K562 (cell line): ENCODE results near the gene KPRP. TPM values are rescaled to one million over a fixed set of nuclear protein-coding genes. Genes with fewer than 3 reads are reported as not detected.

Experiments used
- ATAC-seq: fragments of 200-7000 bp; cut with Tn5 transposase; 3 replicates; pipeline ENCODE4 v1.9.1; 2020; ENCODE audit warnings: moderate library complexity
- BruUV-seq: library from RNA; stranded (reverse); fragments of 400-500 nt; replicated peaks from 2 replicates; lab custom pipeline; 2021; lab: Mats Ljungman, UMichigan
- CTCF ChIA-PET: fragments of 300-600 bp; formaldehyde crosslinking; extraction: SDS; loops from one replicate; lab custom pipeline; 2021; ENCODE audit warnings: low intra/inter-chr PET ratio; lab: Yijun Ruan, JAX
- POLR2A ChIA-PET: fragments of 300-600, 350-650 bp; sonication (Branson Sonifier 250); formaldehyde crosslinking; extraction: SDS; loops from one replicate; lab custom pipeline; 2021; ENCODE audit warnings: antibody characterized with exemption, inconsistent platforms; lab: Yijun Ruan, JAX
- DNase-seq, 4 experiments: peaks; one replicate each; pipeline versions ENCODE4 v3.0.0 to v3.0.0-alpha.2; 2011 to 2018; ENCODE audit warnings: low spot score in 3 of 4, mixed read lengths in 3 of 4; ENCODE audit errors: extremely low read depth in 1 of 4
- FAIRE-seq: peaks from 2 replicates; lab custom pipeline; 2011; peaks lifted over from hg19 to GRCh38; lab: Jason Lieb, UNC
- H2AFZ ChIP-seq: 2 replicates; pipeline ENCODE4 v1.6.0; 2011; ENCODE audit warnings: low read depth, low read length, control low read depth, inconsistent platforms
- H3K27ac ChIP-seq: fragments of 200-600 bp; 3 replicates; pipeline ENCODE4 v1.8.0; 2011; ENCODE audit warnings: low read depth, mild to moderate bottlenecking, control low read depth, inconsistent platforms, low read length, moderate library complexity, mixed read lengths; ENCODE audit errors: extremely low read depth
- H3K27me3 ChIP-seq, 2 experiments: fragments of 300-600 bp in 1 of 2; 2 replicates in 1 of 2; 3 replicates in 1 of 2; pipeline versions ENCODE4 v1.6.0 to v1.8.0; 2011; ENCODE audit warnings: inconsistent platforms in 2 of 2, low read length in 2 of 2, mild to moderate bottlenecking in 1 of 2, mixed read lengths in 1 of 2, moderate library complexity in 1 of 2; ENCODE audit not compliant: control insufficient read depth in 2 of 2, insufficient read depth in 2 of 2
- H3K36me3 ChIP-seq: fragments of 300-600 bp; 3 replicates; pipeline ENCODE4 v1.8.0; 2011; ENCODE audit warnings: mild to moderate bottlenecking, low read length, inconsistent platforms; ENCODE audit not compliant: control insufficient read depth, insufficient read depth
- H3K4me1 ChIP-seq, 2 experiments: fragments of 200-600 bp in 1 of 2; replicated peaks in 1 of 2; 2 replicates in 1 of 2; 3 replicates in 1 of 2; pipeline versions ENCODE4 v1.5.1 to v1.8.0; 2011; ENCODE audit warnings: inconsistent platforms in 2 of 2, low read length in 2 of 2, mild to moderate bottlenecking in 1 of 2, mixed read lengths in 1 of 2, moderate library complexity in 1 of 2; ENCODE audit not compliant: control insufficient read depth in 2 of 2, insufficient read depth in 2 of 2
- H3K4me2 ChIP-seq: 2 replicates; pipeline ENCODE4 v1.6.1; 2011; ENCODE audit warnings: low read length, control low read depth, inconsistent platforms, mixed read lengths; ENCODE audit not compliant: insufficient read depth
- H3K4me3 ChIP-seq: fragments of 200-600 bp; sonication (generic), shearing (Covaris generic); 2 replicates; pipeline ENCODE4 v1.5.1; 2016; ENCODE audit warnings: control low read depth, inconsistent platforms
- H3K79me2 ChIP-seq: fragments of 200-600 bp; 3 replicates; pipeline ENCODE4 v1.8.0; 2011; ENCODE audit warnings: low read length, inconsistent platforms; ENCODE audit not compliant: control insufficient read depth, insufficient read depth
- H3K9ac ChIP-seq, 2 experiments: 2 replicates each; pipeline versions ENCODE4 v1.6.0 to v1.6.1; 2011; ENCODE audit warnings: low read depth in 2 of 2, low read length in 2 of 2, control low read depth in 1 of 2, inconsistent platforms in 1 of 2, mild to moderate bottlenecking in 1 of 2, mixed read lengths in 1 of 2; ENCODE audit not compliant: insufficient read depth in 1 of 2
- H3K9me1 ChIP-seq: one replicate; pipeline ENCODE4 v1.6.0; 2011; ENCODE audit warnings: inconsistent platforms, mild to moderate bottlenecking, low read length, moderate library complexity; ENCODE audit not compliant: control insufficient read depth, insufficient read depth
- H3K9me3 ChIP-seq: replicated peaks from 2 replicates; pipeline ENCODE4 v1.5.1; 2011; ENCODE audit warnings: low read depth, low read length, inconsistent platforms; ENCODE audit not compliant: control insufficient read depth, insufficient read depth
- H4K20me1 ChIP-seq: replicated peaks from 2 replicates; pipeline ENCODE4 v1.6.1; 2011; ENCODE audit warnings: low read length, inconsistent platforms, mixed read lengths; ENCODE audit not compliant: control insufficient read depth, insufficient read depth
- BHLHE40 ChIP-seq: IDR thresholded peaks from 2 replicates; pipeline ENCODE4 v1.6.1; 2011; ENCODE audit warnings: low read length, improper control_type of control experiment
- CBFA2T2 ChIP-seq: fragments of 450-650 bp; conservative IDR thresholded peaks from 2 replicates; pipeline ENCODE4 v1.6.1; 2017; ENCODE audit warnings: mild to moderate bottlenecking
- CEBPB ChIP-seq: fragments of 450-650 bp; IDR thresholded peaks from 2 replicates; pipeline ENCODE4 v1.6.1; 2016; ENCODE audit warnings: missing genetic modification characterization, missing compliant biosample characterization
- CEBPG ChIP-seq, 3 experiments: fragments of 200-800 bp in 1 of 3; sonication (Bioruptor generic) in 1 of 3; sonication (generic) in 1 of 3; formaldehyde crosslinking in 1 of 3; IDR thresholded peaks in 2 of 3; conservative IDR thresholded peaks in 1 of 3; 2 replicates each; pipeline versions ENCODE4 v1.6.1 to v1.8.0; 2016 to 2022; ENCODE audit warnings: missing compliant biosample characterization in 2 of 3, missing genetic modification characterization in 2 of 3, mild to moderate bottlenecking in 1 of 3, missing genetic modification reagents in 1 of 3
- DACH1 ChIP-seq: fragments of 450-650 bp; IDR thresholded peaks from 2 replicates; pipeline ENCODE4 v1.6.1; 2018; ENCODE audit not compliant: partially characterized antibody
- HDAC8 ChIP-seq: fragments of 450-650 bp; IDR thresholded peaks from 2 replicates; pipeline ENCODE4 v1.6.1; 2016; ENCODE audit warnings: mild to moderate bottlenecking, missing genetic modification characterization, moderate library complexity, missing compliant biosample characterization
- L3MBTL2 ChIP-seq: fragments of 450-650 bp; IDR thresholded peaks from 2 replicates; pipeline ENCODE4 v1.6.1; 2016; ENCODE audit warnings: mild to moderate bottlenecking, moderate library complexity
- NUFIP1 ChIP-seq: fragments of 450-650 bp; IDR thresholded peaks from 2 replicates; pipeline ENCODE4 v1.6.1; 2018; ENCODE audit not compliant: partially characterized antibody
- PCBP1 ChIP-seq: fragments of 200-400 bp; formaldehyde crosslinking; IDR thresholded peaks from 2 replicates; pipeline ENCODE4 v1.6.1; 2018; ENCODE audit warnings: mild to moderate bottlenecking, low read depth, low read length; ENCODE audit not compliant: poor library complexity, severe bottlenecking
- RAD51 ChIP-seq: fragments of 450-650 bp; IDR thresholded peaks from 2 replicates; pipeline ENCODE4 v1.7.1; 2016; ENCODE audit warnings: low read depth, mild to moderate bottlenecking, borderline replicate concordance
- WGBS: fragments of 100-300 bp; shearing (Covaris generic); methylation state at CpG from one replicate; pipeline ENCODE4 v1.1.6; 2016; ENCODE audit warnings: low coverage, mixed read lengths; ENCODE audit not compliant: insufficient coverage; ENCODE audit errors: missing lambda C conversion rate; 5-methylcytosine and 5-hydroxymethylcytosine counted together
- in situ Hi-C: fragments of 300-500 bp; cut with MboI; formaldehyde crosslinking; loops from 4 replicates; pipeline ENCODE4 v1.15.0; 2018; ENCODE audit warnings: inconsistent platforms, mixed read lengths
- intact Hi-C: fragments of 100-400 bp; cut with micrococcal nuclease; formaldehyde crosslinking; loops from 2 replicates; pipeline ENCODE4 v1.14.2; 2022
- polyA plus RNA-seq, 8 experiments: library from polyadenylated mRNA; depleted of rRNA in 4 of 8; stranded (reverse) in 5 of 8; unstranded in 3 of 8; fragments of >200 nt; fragmentation: Nextera tagmentation in 2 of 8; fragmentation: Illumina TruSeq in 1 of 8; extraction: Ambion mirVana in 2 of 8; extraction: Trizol in 1 of 8; gene quantifications; 2 replicates each; pipeline versions ENCODE4 v1.2.1 to v1.2.3, GENCODE V29; 2011 to 2014; ENCODE audit warnings: inconsistent platforms in 1 of 8, missing spikeins in 1 of 8
- total RNA-seq, 7 experiments: library from RNA; depleted of rRNA in 6 of 7; stranded (reverse); fragments of >200 nt in 6 of 7; fragmentation: Illumina TruSeq in 2 of 7; extraction: Trizol in 2 of 7; gene quantifications; 2 replicates each; pipeline versions ENCODE4 v1.2.1 to v1.2.3, GENCODE V29; 2011 to 2021; ENCODE audit warnings: low replicate concordance in 1 of 7
- TF ChIP-seq, protein P1 (sequence below): IDR thresholded peaks from 2 replicates; pipeline ENCODE4 v1.6.1; 2014; ENCODE audit warnings: antibody characterized with exemption
- TF ChIP-seq, protein P2 (sequence below): fragments of 450-650 bp; formaldehyde crosslinking; IDR thresholded peaks from 2 replicates; pipeline ENCODE4 v1.4.0; 2020; ENCODE audit warnings: mild to moderate bottlenecking, mixed read lengths
- TF ChIP-seq, protein P3 (sequence below), 2 experiments: fragments of 450-650 bp in 1 of 2; sonication (generic) in 1 of 2; formaldehyde crosslinking in 1 of 2; IDR thresholded peaks in 1 of 2; conservative IDR thresholded peaks in 1 of 2; 2 replicates each; pipeline versions ENCODE4 v1.6.1 to v1.8.1; 2016 to 2023; ENCODE audit warnings: mild to moderate bottlenecking in 2 of 2, moderate library complexity in 2 of 2, inconsistent platforms in 1 of 2, missing genetic modification reagents in 1 of 2
- TF ChIP-seq, protein P4 (sequence below): sonication (generic); formaldehyde crosslinking; IDR thresholded peaks from 2 replicates; pipeline ENCODE4 v1.5.0; 2020; ENCODE audit warnings: missing genetic modification reagents
- TF ChIP-seq, protein P5 (sequence below), 3 experiments: IDR thresholded peaks in 2 of 3; conservative IDR thresholded peaks in 1 of 3; 2 replicates each; pipeline ENCODE4 v1.5.1; 2011 to 2012; ENCODE audit warnings: low read length in 3 of 3, mild to moderate bottlenecking in 3 of 3, control low read depth in 2 of 3, improper control_type of control experiment in 1 of 3, inconsistent platforms in 1 of 3, low read depth in 1 of 3, mixed read lengths in 1 of 3, moderate library complexity in 1 of 3; ENCODE audit not compliant: insufficient read depth in 2 of 3

The KPRP gene
- total and polyA plus RNA-seq, 9 of the 15 experiments (the other 6 are each of a cell fraction or from before 2014, with no cell fraction given), result not detected

DNA sequence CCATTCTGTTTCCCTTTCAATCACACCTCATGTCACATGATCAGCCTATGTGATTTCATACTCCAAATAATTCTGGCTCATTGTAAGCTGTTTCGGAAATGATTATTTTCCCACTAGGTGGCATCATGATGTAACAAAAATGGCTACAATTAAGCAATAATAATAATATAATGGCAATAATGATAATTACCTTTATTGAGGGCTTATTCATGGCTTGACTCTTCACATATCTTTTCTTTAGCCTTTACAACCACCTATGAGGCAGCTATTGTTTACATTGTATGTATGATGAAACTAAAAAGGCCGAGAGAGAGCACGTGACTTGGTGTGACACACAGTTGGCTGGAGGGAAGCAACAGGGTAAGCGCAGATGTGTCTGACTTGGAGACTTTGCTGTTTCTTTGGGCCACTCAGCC, 12.5 kb upstream of the KPRP start:
- Histone ChIP-seq H3K79me2 (no peaks in the 10 kb centered on the region), H3K27me3 (no peaks in the 10 kb centered on the region), H3K9me3 (no peaks in the 10 kb centered on the region), H3K27ac (no peak overlapping the region), H3K9me1 (no peaks in the 10 kb centered on the region), H4K20me1 (no peaks in the 10 kb centered on the region), H3K36me3 (no peaks in the 10 kb centered on the region), H3K4me1 (no peaks in the 10 kb centered on the region), H3K9ac (no peak overlapping the region), H3K4me3 (no peak overlapping the region), H3K4me2 (peak overlapping the region; percentile 29; the same call in 1 of the 2 replicates), H2AFZ (peak overlapping the region; percentile 59)
- peak; percentile 67 for ATAC-seq
- ChIA-PET CTCF (no interaction called here), POLR2A (no interaction called here)
- WGBS, result 4% methylated on average over 4 of the region's 4 CpGs
- no TSS peak for BruUV-seq
- DNase-seq, result peak in 1 of 4 experiments; percentile 8
- in situ Hi-C loops (no loop called here), intact Hi-C loops (loop anchor here (10.0 kb wide), 1 partner anchor 90 kb away; no protein-coding TSS in a partner anchor)
- no peak for FAIRE-seq
- TF ChIP-seq CEBPG (CRISPR knock-in tag; IDR thresholded peaks at IDR 0.05) (no peak), CEBPG (tag; conservative IDR thresholded peaks at IDR 0.05 in 1 of 2, IDR thresholded peaks at IDR 0.05 in 1 of 2) (peak; percentile 63 to 81), HDAC8 (tag) (no peak), CBFA2T2 (0 out of 2 replicates have a peak, but pooled peaks have one; percentile 18), DACH1 (peak; percentile 51), L3MBTL2 (peak; percentile 60), CEBPB (tag) (peak; percentile 75), RAD51 (peak; percentile 85), BHLHE40 (peak; percentile 57; the same call in 1 of the 2 replicates), PCBP1 (no peak), NUFIP1 (no peak)
- TF ChIP-seq, protein P1, sequence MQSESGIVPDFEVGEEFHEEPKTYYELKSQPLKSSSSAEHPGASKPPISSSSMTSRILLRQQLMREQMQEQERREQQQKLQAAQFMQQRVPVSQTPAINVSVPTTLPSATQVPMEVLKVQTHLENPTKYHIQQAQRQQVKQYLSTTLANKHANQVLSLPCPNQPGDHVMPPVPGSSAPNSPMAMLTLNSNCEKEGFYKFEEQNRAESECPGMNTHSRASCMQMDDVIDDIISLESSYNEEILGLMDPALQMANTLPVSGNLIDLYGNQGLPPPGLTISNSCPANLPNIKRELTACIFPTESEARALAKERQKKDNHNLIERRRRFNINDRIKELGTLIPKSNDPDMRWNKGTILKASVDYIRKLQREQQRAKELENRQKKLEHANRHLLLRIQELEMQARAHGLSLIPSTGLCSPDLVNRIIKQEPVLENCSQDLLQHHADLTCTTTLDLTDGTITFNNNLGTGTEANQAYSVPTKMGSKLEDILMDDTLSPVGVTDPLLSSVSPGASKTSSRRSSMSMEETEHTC, result peak; percentile 20; the same call in 1 of the 2 replicates
- TF ChIP-seq, protein P2, sequence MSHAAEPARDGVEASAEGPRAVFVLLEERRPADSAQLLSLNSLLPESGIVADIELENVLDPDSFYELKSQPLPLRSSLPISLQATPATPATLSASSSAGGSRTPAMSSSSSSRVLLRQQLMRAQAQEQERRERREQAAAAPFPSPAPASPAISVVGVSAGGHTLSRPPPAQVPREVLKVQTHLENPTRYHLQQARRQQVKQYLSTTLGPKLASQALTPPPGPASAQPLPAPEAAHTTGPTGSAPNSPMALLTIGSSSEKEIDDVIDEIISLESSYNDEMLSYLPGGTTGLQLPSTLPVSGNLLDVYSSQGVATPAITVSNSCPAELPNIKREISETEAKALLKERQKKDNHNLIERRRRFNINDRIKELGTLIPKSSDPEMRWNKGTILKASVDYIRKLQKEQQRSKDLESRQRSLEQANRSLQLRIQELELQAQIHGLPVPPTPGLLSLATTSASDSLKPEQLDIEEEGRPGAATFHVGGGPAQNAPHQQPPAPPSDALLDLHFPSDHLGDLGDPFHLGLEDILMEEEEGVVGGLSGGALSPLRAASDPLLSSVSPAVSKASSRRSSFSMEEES, result peak; percentile 68
- TF ChIP-seq, protein P3, sequence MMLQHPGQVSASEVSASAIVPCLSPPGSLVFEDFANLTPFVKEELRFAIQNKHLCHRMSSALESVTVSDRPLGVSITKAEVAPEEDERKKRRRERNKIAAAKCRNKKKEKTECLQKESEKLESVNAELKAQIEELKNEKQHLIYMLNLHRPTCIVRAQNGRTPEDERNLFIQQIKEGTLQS (IDR thresholded peaks at IDR 0.05), result peak; percentile 73
- TF ChIP-seq, protein P3 (CRISPR knock-in tag; conservative IDR thresholded peaks at IDR 0.05), result no peak
- TF ChIP-seq, protein P4, sequence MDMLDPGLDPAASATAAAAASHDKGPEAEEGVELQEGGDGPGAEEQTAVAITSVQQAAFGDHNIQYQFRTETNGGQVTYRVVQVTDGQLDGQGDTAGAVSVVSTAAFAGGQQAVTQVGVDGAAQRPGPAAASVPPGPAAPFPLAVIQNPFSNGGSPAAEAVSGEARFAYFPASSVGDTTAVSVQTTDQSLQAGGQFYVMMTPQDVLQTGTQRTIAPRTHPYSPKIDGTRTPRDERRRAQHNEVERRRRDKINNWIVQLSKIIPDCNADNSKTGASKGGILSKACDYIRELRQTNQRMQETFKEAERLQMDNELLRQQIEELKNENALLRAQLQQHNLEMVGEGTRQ (CRISPR knock-in tag), result peak; percentile 69
- TF ChIP-seq, protein P5, sequence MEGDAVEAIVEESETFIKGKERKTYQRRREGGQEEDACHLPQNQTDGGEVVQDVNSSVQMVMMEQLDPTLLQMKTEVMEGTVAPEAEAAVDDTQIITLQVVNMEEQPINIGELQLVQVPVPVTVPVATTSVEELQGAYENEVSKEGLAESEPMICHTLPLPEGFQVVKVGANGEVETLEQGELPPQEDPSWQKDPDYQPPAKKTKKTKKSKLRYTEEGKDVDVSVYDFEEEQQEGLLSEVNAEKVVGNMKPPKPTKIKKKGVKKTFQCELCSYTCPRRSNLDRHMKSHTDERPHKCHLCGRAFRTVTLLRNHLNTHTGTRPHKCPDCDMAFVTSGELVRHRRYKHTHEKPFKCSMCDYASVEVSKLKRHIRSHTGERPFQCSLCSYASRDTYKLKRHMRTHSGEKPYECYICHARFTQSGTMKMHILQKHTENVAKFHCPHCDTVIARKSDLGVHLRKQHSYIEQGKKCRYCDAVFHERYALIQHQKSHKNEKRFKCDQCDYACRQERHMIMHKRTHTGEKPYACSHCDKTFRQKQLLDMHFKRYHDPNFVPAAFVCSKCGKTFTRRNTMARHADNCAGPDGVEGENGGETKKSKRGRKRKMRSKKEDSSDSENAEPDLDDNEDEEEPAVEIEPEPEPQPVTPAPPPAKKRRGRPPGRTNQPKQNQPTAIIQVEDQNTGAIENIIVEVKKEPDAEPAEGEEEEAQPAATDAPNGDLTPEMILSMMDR (IDR thresholded peaks at IDR 0.05 in 2 of 3, conservative IDR thresholded peaks at IDR 0.05 in 1 of 3; ENCODE audit: insufficient read depth in 2 of 3, low read depth in 1 of 3, low read length in 3 of 3), result peak in 1 of 3 experiments; percentile 20; a peak in 1 of 6 replicates
